Left lung (tissue), 10 donors: Measurements from ENCODE around the gene MANSC1. TPM values are rescaled to one million over a fixed set of nuclear protein-coding genes. Genes with fewer than 3 reads are reported as not detected.

Experiments used
- ATAC-seq: fragments of 200-7000 bp; cut with Tn5 transposase; one replicate; pipeline ENCODE4 v1.9.1; 2020; ENCODE audit warnings: moderate library complexity
- DNase-seq, 4 donors: peaks; one replicate each; pipeline ENCODE4 v3.0.0-alpha.2; 2013 to 2020
- H3K27ac ChIP-seq, 2 donors: fragments of 200-600 bp; sonication (generic) in 1 of 2; one replicate each; pipeline versions ENCODE4 v1.5.0 to v1.8.0; 2020 to 2021
- H3K27me3 ChIP-seq, 2 donors: fragments of 200-600 bp; sonication (generic) in 1 of 2; one replicate each; pipeline versions ENCODE4 v1.5.0 to v1.8.0; 2020 to 2021
- H3K36me3 ChIP-seq, 2 donors: fragments of 200-600 bp; sonication (generic) in 1 of 2; one replicate each; pipeline versions ENCODE4 v1.5.0 to v1.8.0; 2020 to 2021
- H3K4me1 ChIP-seq, 2 donors: fragments of 200-600 bp; one replicate each; pipeline ENCODE4 v1.8.0; 2021
- H3K4me3 ChIP-seq, 2 donors: fragments of 200-600 bp; sonication (generic) in 1 of 2; one replicate each; pipeline versions ENCODE4 v1.5.0 to v1.8.0; 2020 to 2021; ENCODE audit warnings: mild to moderate bottlenecking in 1 of 2
- H3K9me3 ChIP-seq, 2 donors: fragments of 200-600 bp; sonication (generic) in 1 of 2; one replicate each; pipeline versions ENCODE4 v1.5.0 to v1.8.0; 2020 to 2021
- CTCF ChIP-seq, 2 donors: fragments of 200-600 bp; sonication (generic) in 1 of 2; IDR thresholded peaks; one replicate each; pipeline versions ENCODE4 v1.5.0 to v1.8.0; 2021; ENCODE audit warnings: antibody characterized with exemption in 2 of 2
- intact Hi-C, 2 donors: fragments of 100-400 bp; cut with DNase I; formaldehyde crosslinking; loops; one replicate each; pipeline versions ENCODE4 v1.11.2 to v1.14.2; 2022
- polyA plus RNA-seq, 6 donors: library from polyadenylated mRNA; unstranded; fragments of 120-200 nt; gene quantifications; one replicate each; pipeline ENCODE4 v1.2.1, GENCODE V29; 2013; ENCODE audit not compliant: insufficient read length in 6 of 6
- total RNA-seq, 2 donors: library from RNA; stranded (reverse); fragmentation: NEBNext Ultra II Directional; extraction: Animal tissue kit (Norgen Biotek cat#: 25700); gene quantifications; one replicate each; pipeline ENCODE4 v1.2.1, GENCODE V29; 2021
- donor health status: DM: no; HTN: yes; CAD: no.
- donor health status: DM: no; HTN: no; CAD: no.

MANSC1 gene
- total and polyA plus RNA-seq, 8 donors = 24.7 to 32.0 (median 29.3) TPM

- Histone ChIP-seq H3K27ac (peak overlapping the region in 1 of 2 donors; percentile 90), H3K4me1 (peaks cover 0 to 24% of the 10 kb centered on the region in 2 donors), H3K27me3 (no peaks in the 10 kb centered on the region), H3K4me3 (no peak overlapping the region), H3K36me3 (no peaks in the 10 kb centered on the region), H3K9me3 (no peaks in the 10 kb centered on the region)
- no peak for TF ChIP-seq CTCF (IDR thresholded peaks at IDR 0.05)
- no peak for DNase-seq
- no peak for ATAC-seq
- intact Hi-C loops = no loop called here
These were observed 924 bp upstream of the MANSC1 start for GRCh38 chr12:12350868-12351463.

GRCh38 chr12:12338527-12339168, 11.4 kb downstream of the MANSC1 start:
- intact Hi-C loops = no loop called here
- H3K9me3 ChIP-seq = no peaks in the 10 kb centered on the region
- TF ChIP-seq CTCF (IDR thresholded peaks at IDR 0.05) = no peak
- peaks cover 2 to 42% of the 10 kb centered on the region in 2 donors for H3K4me1 ChIP-seq
- ATAC-seq = no peak
- DNase-seq = no peak
- peaks cover 0 to 22% of the 10 kb centered on the region in 2 donors for H3K36me3 ChIP-seq
- H3K4me3 ChIP-seq = no peak overlapping the region
- peak overlapping the region in 1 of 2 donors; percentile 76 for H3K27ac ChIP-seq
- no peaks in the 10 kb centered on the region for H3K27me3 ChIP-seq

- Histone ChIP-seq H3K4me3 (no peak overlapping the region), H3K4me1 (peaks cover 10 to 56% of the 10 kb centered on the region in 2 donors), H3K36me3 (peaks cover 0 to 11% of the 10 kb centered on the region in 2 donors), H3K9me3 (no peaks in the 10 kb centered on the region), H3K27me3 (no peaks in the 10 kb centered on the region), H3K27ac (no peak overlapping the region)
- DNase-seq (no peak), ATAC-seq (no peak)
- intact Hi-C loops = no loop called here
- no peak for TF ChIP-seq CTCF (IDR thresholded peaks at IDR 0.05)
These were observed 13.5 kb downstream of the MANSC1 start for GRCh38 chr12:12336511-12336910.

GRCh38 chr12:12336049-12336411, 14.0 kb downstream of the MANSC1 start:
- Histone ChIP-seq H3K27ac (no peak overlapping the region), H3K9me3 (no peaks in the 10 kb centered on the region), H3K36me3 (peaks cover 0 to 9% of the 10 kb centered on the region in 2 donors), H3K4me1 (peaks cover 10 to 56% of the 10 kb centered on the region in 2 donors), H3K4me3 (no peak overlapping the region), H3K27me3 (no peaks in the 10 kb centered on the region)
- no peak for TF ChIP-seq CTCF (IDR thresholded peaks at IDR 0.05)
- DNase-seq (peak in 1 of 4 donors; percentile 55), ATAC-seq (peak; percentile 78)
- intact Hi-C loops = no loop called here

GRCh38 chr12:12334367-12335040, 15.5 kb downstream of the MANSC1 start:
- no peaks in the 10 kb centered on the region for H3K27me3 ChIP-seq
- peak overlapping the region in 1 of 2 donors; percentile 45 for H3K27ac ChIP-seq
- H3K36me3 ChIP-seq = peaks cover 0 to 15% of the 10 kb centered on the region in 2 donors
- peaks cover 10 to 56% of the 10 kb centered on the region in 2 donors for H3K4me1 ChIP-seq
- intact Hi-C loops = no loop called here
- H3K9me3 ChIP-seq = no peaks in the 10 kb centered on the region
- ATAC-seq = peak; percentile 66
- H3K4me3 ChIP-seq = no peak overlapping the region
- peak; percentile 63 to 97 for TF ChIP-seq CTCF (IDR thresholded peaks at IDR 0.05)
- DNase-seq = peak; percentile 52 to 88 (median 80)
